Lung microvascular endothelial cell (primary cell): ENCODE results near the gene TTC34. TPM values are rescaled to one million over a fixed set of nuclear protein-coding genes. Genes with fewer than 3 reads are reported as not detected.
"Not testable (repeated sequence)": the region's sequence is repeated elsewhere in the genome, so short reads cannot be mapped to it uniquely, and the experiment has no call there.

Experiments
- DNase-seq, 2 donors: peaks; one replicate each; pipeline versions ENCODE4 v3.0.0 to v3.0.0-alpha.2; 2010; ENCODE audit warnings: low read depth in 2 of 2
- total RNA-seq: library from RNA; depleted of rRNA; stranded (reverse); fragments of >200 nt; gene quantifications from 2 replicates; pipeline ENCODE4 v1.2.1, GENCODE V29; 2014

TTC34 gene
- total RNA-seq, 1 donor from 2014 or later, result under 0.01 TPM

DNA sequence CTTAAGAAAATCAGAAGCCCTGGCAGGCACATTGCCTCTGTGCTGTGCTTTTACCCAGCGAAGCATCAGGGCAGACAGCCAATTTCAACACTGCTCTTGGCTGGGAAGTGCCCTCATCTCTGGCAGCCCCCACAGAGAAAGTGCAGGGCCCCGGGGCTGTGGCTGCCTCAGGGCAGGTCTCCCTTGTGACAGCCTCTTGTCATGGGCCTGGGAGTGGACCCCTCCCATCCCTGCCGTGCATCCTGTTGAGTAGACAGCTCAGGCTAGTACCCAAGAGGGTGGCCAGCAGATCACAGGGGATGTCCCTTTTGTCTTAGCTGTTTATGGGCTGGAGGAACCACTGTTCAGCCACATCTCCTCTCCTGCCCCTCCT is 23.3 kb downstream of the TTC34 start:
- no peak for DNase-seq

DNA sequence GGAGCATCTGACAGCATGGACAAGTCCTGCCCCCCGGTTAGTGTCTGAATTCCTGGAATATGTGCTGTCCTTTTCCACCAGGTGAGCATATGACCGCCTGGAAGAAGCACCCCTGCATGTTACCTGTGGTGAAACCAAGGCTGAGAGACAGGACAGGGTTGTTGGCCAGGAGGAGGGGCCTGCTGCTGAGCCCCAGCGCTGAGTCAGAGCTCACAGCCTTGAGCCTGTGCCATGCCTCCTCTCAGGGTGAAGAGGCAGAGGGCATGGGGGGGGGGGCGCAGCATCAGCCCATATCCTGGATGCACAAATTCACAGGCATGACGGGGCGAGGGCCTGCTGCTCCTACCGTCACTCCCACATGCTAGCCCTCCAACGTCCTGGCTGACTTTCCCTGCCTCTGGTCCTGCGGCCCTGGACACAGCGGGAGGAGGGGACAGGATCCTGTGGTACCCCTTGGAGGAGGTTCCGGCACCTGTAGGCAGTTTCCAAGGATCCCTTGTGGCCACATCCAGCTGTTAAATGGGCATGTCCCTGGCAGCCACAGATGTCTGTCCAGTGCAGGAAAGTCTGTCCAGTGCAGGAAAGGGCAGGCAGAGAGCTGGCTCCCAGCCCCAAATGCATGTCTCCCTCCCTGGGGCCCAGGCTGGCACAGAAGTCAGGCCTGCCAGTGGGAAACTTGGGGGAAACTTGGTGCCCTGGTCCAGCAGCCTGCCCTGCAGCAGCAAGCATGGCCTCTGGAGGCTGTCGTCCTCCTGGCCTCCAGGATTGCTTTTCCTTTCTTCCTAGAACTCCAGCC is 23.9 kb downstream of the TTC34 start:
- no peak for DNase-seq

DNA sequence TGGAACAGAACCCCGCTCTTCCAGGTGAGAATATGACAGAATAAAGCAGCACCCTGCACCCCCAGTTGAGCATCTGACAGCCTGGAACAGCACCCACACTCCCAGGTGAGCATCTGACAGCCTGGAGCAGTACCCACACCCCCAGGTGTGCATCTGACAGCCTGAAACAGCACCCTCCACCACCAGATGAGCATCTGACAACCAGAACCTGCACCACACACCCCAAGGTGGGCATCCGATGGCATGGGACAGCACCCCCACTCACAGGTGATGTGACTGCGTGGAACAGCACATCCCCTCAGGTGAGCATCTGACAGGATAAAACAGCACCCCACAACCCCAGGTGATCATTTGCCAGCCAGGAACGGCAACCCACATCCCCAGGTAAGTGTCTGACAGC is 26.2 kb downstream of the TTC34 start:
- DNase-seq, result not testable (repeated sequence)

GRCh38 chr1:2768052-2768451 is 33.4 kb downstream of the TTC34 start:
- DNase-seq, result not testable (repeated sequence)

DNA sequence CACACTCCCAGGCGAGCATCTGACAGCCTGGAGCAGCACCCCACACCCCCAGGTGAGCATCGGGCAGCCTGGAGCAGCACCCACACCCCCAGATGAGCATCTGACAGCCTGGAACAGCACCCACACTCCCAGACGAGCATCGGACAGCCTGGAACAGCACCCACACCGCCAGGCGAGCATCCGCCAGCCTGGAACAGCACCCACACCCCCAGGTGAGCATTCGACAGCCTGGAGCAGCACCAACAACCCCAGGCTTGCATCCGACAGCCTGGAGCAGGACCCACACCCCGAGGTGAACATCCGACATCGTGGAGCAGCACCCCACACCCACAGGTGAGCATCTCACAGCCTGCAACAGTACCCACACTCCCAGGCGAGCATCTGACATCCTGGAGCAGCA is 42.1 kb downstream of the TTC34 start:
- not testable (repeated sequence) for DNase-seq

- not testable (repeated sequence) for DNase-seq
Observed at GRCh38 chr1:2757519-2757918, 44.0 kb downstream of the TTC34 start.

DNA sequence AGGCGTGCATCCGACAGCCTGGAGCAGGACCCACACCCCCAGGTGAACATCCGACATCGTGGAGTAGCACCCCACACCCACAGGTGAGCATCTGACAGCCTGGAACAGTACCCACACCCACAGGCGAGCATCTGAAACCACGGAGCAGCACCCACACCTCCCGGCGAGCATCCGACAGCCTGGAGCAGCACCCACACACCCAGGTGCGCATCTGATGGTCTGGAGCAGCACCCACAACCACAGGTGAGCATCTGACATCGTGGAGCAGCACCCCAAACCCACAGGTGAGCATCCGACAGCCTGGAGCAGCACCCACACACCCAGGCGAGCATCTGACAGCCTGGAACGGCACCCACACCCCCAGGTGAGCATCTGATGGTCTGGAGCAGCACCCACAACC is 46.1 kb downstream of the TTC34 start:
- DNase-seq, result not testable (repeated sequence)

DNA sequence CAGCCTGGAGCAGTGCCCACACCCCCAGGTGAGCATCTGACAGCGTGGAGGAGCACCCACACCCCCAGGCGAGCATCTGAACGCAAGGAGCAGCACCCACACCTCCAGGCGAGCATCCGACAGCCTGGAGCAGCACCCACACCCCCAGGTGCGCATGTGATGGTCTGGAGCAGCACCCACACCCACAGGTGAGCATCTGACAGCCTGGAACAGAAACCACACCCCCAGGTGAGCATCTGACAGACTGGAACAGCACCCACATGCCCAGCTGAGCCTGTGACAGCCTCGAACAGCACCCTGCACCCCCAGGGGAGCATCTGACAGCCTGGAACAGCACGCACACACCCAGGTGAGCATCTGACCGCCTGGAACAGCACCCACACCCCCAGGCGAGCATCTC is 46.9 kb downstream of the TTC34 start:
- DNase-seq, result not testable (repeated sequence)

- DNase-seq, result not testable (repeated sequence)
Observed at GRCh38 chr1:2752503-2752902, 49.0 kb downstream of the TTC34 start.

- not testable (repeated sequence) for DNase-seq
Observed at GRCh38 chr1:2751866-2752265, 49.6 kb downstream of the TTC34 start.

- DNase-seq, result not testable (repeated sequence)
Observed at GRCh38 chr1:2750766-2751730, 50.4 kb downstream of the TTC34 start.

GRCh38 chr1:2750041-2750680 is 51.3 kb downstream of the TTC34 start:
- not testable (repeated sequence) for DNase-seq

DNA sequence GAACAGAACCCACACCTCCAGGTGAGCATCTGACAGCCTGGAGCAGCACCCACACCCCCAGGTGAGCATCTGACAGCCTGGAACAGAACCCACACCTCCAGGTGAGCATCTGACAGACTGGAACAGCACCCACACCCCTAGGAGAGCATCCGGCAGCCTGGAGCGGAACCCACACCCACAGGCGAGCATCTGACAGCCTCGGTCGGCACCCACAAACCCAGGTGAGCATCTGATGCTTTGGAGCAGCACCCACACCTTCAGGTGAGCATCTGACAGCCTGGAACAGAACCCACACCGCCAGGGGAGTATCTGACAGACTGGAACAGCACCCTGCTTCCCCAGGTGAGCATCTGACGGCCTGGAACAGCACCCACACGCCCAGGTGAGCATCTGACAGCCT is 52.9 kb downstream of the TTC34 start:
- DNase-seq, result not testable (repeated sequence)

DNA sequence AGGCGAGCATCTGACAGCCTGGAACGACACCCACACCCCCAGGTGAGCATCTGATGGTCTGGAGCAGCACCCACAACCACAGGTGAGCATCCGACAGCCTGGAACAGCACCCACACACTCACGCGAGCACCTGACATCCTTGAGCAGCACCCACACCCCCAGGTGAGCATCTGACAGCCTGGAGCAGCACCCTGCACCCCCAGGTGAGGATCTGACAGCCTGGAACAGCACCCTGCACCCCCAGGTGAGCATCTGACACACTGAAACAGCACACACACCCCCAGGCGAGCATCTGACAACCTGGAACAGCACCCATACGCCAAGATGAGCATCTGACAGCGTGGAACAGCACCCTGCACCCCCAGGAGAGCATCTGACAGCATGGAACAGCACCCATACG is 106.7 kb downstream of the TTC34 start:
- not testable (repeated sequence) for DNase-seq

- DNase-seq, result not testable (repeated sequence)
Observed at GRCh38 chr1:2690180-2690579, 111.3 kb downstream of the TTC34 start.

- DNase-seq, result not testable (repeated sequence)
Observed at GRCh38 chr1:2688336-2688665, 113.2 kb downstream of the TTC34 start.

- DNase-seq, result not testable (repeated sequence)
Observed at GRCh38 chr1:2687638-2688335, 113.7 kb downstream of the TTC34 start.

DNA sequence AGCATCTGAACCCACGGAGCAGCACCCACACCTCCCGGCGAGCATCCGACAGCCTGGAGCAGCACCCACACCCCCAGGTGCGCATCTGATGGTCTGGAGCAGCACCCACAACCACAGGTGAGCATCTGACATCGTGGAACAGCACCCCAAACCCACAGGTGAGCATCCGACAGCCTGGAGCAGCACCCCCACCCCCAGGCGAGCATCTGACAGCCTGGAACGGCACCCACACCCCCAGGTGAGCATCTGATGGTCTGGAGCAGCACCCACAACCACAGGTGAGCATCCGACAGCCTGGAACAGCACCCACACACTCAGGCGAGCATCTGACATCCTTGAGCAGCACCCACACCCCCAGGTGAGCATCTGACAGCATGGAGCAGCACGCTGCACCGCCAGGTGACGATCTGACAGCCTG is 114.3 kb downstream of the TTC34 start:
- not testable (repeated sequence) for DNase-seq

GRCh38 chr1:2686091-2686863 is 115.2 kb downstream of the TTC34 start:
- DNase-seq, result not testable (repeated sequence)

DNA sequence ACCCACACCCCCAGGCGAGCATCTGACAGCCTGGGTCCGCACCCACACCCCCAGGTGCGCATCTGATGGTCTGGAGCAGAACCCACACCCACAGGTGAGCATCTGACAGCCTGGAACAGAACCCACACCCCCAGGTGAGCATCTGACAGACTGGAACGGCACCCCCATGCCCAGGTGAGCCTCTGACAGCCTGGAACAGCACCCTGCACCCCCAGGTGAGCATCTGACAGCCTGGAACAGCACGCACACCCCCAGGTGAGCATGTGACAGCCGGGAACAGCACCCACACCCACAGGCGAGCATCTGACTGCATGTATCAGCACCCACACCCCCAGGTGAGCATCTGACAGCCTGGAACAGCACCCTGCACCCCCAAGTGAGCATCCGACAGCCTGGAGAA is 115.8 kb downstream of the TTC34 start:
- not testable (repeated sequence) for DNase-seq
